GM21526 (cell line): Measurements from ENCODE around the gene PCSK5.
"Not testable (repeated sequence)": the region's sequence is repeated elsewhere in the genome, so short reads cannot be mapped to it uniquely, and the experiment has no call there.

Source experiments
- ATAC-seq: cut with Tn5 transposase; IDR thresholded peaks from one replicate; pipeline ENCODE4 v1.9.1; 2021; ENCODE audit warnings: moderate library complexity; ENCODE audit not compliant: unreplicated experiment, low FRiP score

The PCSK5 gene

GRCh38 chr9:76333964-76334363, 443.5 kb downstream of the PCSK5 start:
- ATAC-seq, result no peak

GRCh38 chr9:76336027-76336426, 445.6 kb downstream of the PCSK5 start:
- ATAC-seq, result no peak

GRCh38 chr9:76338418-76338817, 447.9 kb downstream of the PCSK5 start:
- no peak for ATAC-seq

GRCh38 chr9:76341616-76342015, 451.1 kb downstream of the PCSK5 start:
- ATAC-seq, result no peak

GRCh38 chr9:76342201-76342600, 451.7 kb downstream of the PCSK5 start:
- ATAC-seq, result no peak

GRCh38 chr9:76342858-76343257, 452.4 kb downstream of the PCSK5 start:
- ATAC-seq, result no peak

- no peak for ATAC-seq
These were observed 459.4 kb downstream of the PCSK5 start for GRCh38 chr9:76349865-76350264.

GRCh38 chr9:76351006-76351405, 460.5 kb downstream of the PCSK5 start:
- no peak for ATAC-seq

GRCh38 chr9:76352026-76352620, 461.6 kb downstream of the PCSK5 start:
- no peak for ATAC-seq

- no peak for ATAC-seq
These were observed 462.8 kb downstream of the PCSK5 start for GRCh38 chr9:76353280-76353679.

- no peak for ATAC-seq
These were observed 463.7 kb downstream of the PCSK5 start for GRCh38 chr9:76354221-76354620.

- no peak for ATAC-seq
These were observed 465.4 kb downstream of the PCSK5 start for GRCh38 chr9:76355886-76356285.

GRCh38 chr9:76357555-76357954, 467.1 kb downstream of the PCSK5 start:
- no peak for ATAC-seq

GRCh38 chr9:76358628-76359280, 468.3 kb downstream of the PCSK5 start:
- ATAC-seq, result no peak

- ATAC-seq, result no peak
These were observed 468.9 kb downstream of the PCSK5 start for GRCh38 chr9:76359365-76359764.

GRCh38 chr9:76359766-76360165, 469.3 kb downstream of the PCSK5 start:
- ATAC-seq, result no peak

GRCh38 chr9:76362332-76363031, 472.0 kb downstream of the PCSK5 start:
- not testable (repeated sequence) for ATAC-seq

- no peak for ATAC-seq
These were observed 472.5 kb downstream of the PCSK5 start for GRCh38 chr9:76363032-76363395.

GRCh38 chr9:76365028-76365427, 474.6 kb downstream of the PCSK5 start:
- ATAC-seq, result no peak

- ATAC-seq, result no peak
These were observed 475.8 kb downstream of the PCSK5 start for GRCh38 chr9:76366275-76366674.

- no peak for ATAC-seq
These were observed 479.1 kb downstream of the PCSK5 start for GRCh38 chr9:76369583-76369982.
